ENCODE data around the gene DAPL1. TPM values are rescaled to one million over a fixed set of nuclear protein-coding genes. Genes with fewer than 3 reads are reported as not detected.

DAPL1 gene, protein sequence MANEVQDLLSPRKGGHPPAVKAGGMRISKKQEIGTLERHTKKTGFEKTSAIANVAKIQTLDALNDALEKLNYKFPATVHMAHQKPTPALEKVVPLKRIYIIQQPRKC
- total RNA-seq = not detected in 2 replicates

DNA sequence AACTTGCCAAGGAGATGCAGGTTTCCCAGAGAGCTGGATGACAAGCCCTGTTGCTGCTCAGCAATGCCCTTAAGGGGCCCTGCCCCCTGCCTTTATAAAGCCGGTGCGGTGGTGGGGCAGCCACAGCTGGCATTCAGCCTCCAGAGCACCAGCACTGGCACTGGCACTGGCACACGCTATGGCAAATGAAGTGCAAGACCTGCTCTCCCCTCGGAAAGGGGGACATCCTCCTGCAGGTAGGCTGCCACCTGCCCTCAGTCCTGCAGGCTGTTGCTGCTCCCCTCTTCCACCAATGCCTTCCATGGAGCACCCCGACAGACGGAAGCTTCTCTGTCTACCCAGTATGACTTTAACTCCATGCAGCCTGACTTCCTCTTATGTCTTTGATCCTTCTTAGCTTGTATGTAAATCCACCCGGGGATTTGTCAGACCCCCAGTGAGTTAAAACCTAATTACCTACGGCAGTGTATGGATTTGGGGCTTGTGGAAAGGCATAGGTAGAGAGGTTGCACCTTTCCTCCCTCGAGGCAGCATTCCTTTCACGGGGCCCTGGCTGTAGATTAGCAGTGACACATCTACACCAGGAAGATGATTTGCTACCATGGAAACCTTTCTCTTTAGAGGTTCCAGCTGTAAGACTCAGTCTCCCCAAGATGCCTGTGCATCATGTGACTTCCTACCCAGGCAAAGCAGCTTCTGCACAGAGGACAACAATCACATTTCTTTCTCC lies at the start of gene DAPL1:
DAPL1 (plus strand) TSS at position 123 of the 730 bp plus-strand sequence; CDS start at position 179, 56 bp downstream.

Other genes starting within 250 kb of the DAPL1 start
- gene TANC1, start 173.3 kb downstream of the DAPL1 start, total RNA-seq = 35.3 and 51.6 TPM in 2 replicates